ENCODE measurements around the gene NFIX. TPM values are rescaled to one million over a fixed set of nuclear protein-coding genes. Genes with fewer than 3 reads are reported as not detected.
A peak's percentile ranks its signal among the peaks of the same experiment; 100 is the strongest.
"Not testable (repeated sequence)": the region's sequence is repeated elsewhere in the genome, so short reads cannot be mapped to it uniquely, and the experiment has no call there.

The NFIX gene
- total and polyA plus RNA-seq, 9 of the 15 experiments (the other 6 are each of a cell fraction or from before 2014, with no cell fraction given) = 0.28 to 26.8 (median 5.4) TPM

DNA sequence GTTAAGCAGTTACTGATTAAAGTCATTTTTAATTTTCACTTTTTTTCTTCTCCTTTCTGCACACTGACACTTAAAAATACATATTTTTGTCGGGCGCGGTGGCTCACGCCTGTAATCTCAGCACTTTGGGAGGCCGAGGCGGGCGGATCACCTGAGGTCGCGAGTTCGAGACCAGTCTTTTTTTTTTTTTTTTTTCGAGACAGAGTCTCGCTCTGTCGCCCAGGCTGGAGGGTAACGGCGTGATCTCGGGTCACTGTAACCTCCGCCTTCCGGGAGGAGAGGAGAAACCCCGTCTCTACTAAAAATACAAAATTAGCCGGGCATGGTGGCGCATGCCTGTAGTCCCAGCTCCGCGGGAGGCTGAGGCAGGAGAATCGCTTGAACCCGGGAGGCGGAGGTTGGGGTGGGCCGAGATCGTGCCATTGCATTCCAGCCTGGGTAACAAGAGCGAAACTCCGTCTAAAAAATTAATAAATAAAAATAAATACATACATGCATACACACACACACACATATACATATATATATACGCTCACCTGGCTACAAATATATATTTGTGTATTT lies 37.8 kb upstream of the NFIX start (continued):
- TF ChIP-seq, protein P1, sequence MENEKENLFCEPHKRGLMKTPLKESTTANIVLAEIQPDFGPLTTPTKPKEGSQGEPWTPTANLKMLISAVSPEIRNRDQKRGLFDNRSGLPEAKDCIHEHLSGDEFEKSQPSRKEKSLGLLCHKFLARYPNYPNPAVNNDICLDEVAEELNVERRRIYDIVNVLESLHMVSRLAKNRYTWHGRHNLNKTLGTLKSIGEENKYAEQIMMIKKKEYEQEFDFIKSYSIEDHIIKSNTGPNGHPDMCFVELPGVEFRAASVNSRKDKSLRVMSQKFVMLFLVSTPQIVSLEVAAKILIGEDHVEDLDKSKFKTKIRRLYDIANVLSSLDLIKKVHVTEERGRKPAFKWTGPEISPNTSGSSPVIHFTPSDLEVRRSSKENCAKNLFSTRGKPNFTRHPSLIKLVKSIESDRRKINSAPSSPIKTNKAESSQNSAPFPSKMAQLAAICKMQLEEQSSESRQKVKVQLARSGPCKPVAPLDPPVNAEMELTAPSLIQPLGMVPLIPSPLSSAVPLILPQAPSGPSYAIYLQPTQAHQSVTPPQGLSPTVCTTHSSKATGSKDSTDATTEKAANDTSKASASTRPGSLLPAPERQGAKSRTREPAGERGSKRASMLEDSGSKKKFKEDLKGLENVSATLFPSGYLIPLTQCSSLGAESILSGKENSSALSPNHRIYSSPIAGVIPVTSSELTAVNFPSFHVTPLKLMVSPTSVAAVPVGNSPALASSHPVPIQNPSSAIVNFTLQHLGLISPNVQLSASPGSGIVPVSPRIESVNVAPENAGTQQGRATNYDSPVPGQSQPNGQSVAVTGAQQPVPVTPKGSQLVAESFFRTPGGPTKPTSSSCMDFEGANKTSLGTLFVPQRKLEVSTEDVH (IDR thresholded peaks at IDR 0.05; ENCODE audit: low read depth, partially characterized antibody) = peak; percentile 44
- 0 out of 4 replicates have a peak, but pooled peaks of 1 of the 2 experiments have one; percentile 3 for TF ChIP-seq NRF1 (conservative IDR thresholded peaks at IDR 0.05 in 1 of 2, IDR thresholded peaks at IDR 0.05 in 1 of 2)
- TF ChIP-seq POLR2A (conservative IDR thresholded peaks at IDR 0.05) = peak; percentile 72
- peak; percentile 47 for TF ChIP-seq ASH1L (IDR thresholded peaks at IDR 0.05; ENCODE audit: borderline replicate concordance, low read depth, partially characterized antibody)
- 0 out of 2 replicates have a peak, but pooled peaks have one; percentile 34 for TF ChIP-seq TOE1 (IDR thresholded peaks at IDR 0.05; ENCODE audit: borderline replicate concordance)
- TF ChIP-seq TOE1 (CRISPR knock-in tag; IDR thresholded peaks at IDR 0.05; ENCODE audit: borderline replicate concordance, low read depth) = not testable (repeated sequence)
- TF ChIP-seq, protein P2, sequence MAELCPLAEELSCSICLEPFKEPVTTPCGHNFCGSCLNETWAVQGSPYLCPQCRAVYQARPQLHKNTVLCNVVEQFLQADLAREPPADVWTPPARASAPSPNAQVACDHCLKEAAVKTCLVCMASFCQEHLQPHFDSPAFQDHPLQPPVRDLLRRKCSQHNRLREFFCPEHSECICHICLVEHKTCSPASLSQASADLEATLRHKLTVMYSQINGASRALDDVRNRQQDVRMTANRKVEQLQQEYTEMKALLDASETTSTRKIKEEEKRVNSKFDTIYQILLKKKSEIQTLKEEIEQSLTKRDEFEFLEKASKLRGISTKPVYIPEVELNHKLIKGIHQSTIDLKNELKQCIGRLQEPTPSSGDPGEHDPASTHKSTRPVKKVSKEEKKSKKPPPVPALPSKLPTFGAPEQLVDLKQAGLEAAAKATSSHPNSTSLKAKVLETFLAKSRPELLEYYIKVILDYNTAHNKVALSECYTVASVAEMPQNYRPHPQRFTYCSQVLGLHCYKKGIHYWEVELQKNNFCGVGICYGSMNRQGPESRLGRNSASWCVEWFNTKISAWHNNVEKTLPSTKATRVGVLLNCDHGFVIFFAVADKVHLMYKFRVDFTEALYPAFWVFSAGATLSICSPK (IDR thresholded peaks at IDR 0.05; ENCODE audit: borderline replicate concordance) = 0 out of 2 replicates have a peak, but pooled peaks have one; percentile 79
- TF ChIP-seq, protein P3, sequence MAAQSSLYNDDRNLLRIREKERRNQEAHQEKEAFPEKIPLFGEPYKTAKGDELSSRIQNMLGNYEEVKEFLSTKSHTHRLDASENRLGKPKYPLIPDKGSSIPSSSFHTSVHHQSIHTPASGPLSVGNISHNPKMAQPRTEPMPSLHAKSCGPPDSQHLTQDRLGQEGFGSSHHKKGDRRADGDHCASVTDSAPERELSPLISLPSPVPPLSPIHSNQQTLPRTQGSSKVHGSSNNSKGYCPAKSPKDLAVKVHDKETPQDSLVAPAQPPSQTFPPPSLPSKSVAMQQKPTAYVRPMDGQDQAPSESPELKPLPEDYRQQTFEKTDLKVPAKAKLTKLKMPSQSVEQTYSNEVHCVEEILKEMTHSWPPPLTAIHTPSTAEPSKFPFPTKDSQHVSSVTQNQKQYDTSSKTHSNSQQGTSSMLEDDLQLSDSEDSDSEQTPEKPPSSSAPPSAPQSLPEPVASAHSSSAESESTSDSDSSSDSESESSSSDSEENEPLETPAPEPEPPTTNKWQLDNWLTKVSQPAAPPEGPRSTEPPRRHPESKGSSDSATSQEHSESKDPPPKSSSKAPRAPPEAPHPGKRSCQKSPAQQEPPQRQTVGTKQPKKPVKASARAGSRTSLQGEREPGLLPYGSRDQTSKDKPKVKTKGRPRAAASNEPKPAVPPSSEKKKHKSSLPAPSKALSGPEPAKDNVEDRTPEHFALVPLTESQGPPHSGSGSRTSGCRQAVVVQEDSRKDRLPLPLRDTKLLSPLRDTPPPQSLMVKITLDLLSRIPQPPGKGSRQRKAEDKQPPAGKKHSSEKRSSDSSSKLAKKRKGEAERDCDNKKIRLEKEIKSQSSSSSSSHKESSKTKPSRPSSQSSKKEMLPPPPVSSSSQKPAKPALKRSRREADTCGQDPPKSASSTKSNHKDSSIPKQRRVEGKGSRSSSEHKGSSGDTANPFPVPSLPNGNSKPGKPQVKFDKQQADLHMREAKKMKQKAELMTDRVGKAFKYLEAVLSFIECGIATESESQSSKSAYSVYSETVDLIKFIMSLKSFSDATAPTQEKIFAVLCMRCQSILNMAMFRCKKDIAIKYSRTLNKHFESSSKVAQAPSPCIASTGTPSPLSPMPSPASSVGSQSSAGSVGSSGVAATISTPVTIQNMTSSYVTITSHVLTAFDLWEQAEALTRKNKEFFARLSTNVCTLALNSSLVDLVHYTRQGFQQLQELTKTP (IDR thresholded peaks at IDR 0.05; ENCODE audit: low read depth in 1 of 2, partially characterized antibody in 2 of 2) = peak in 1 of 2 experiments; percentile 62
- TF ChIP-seq DPF2 (IDR thresholded peaks at IDR 0.05) = peak; percentile 34; the same call in 1 of the 2 replicates
- TF ChIP-seq EGR1 (conservative IDR thresholded peaks at IDR 0.05) = 0 out of 2 replicates have a peak, but pooled peaks have one; percentile 1
- TF ChIP-seq ADNP (tag; IDR thresholded peaks at IDR 0.05) = peak; percentile 97
- TF ChIP-seq ARNT (IDR thresholded peaks at IDR 0.05) = 0 out of 4 replicates have a peak, but pooled peaks of 1 of the 2 experiments have one; percentile 32
- TF ChIP-seq, protein P4, sequence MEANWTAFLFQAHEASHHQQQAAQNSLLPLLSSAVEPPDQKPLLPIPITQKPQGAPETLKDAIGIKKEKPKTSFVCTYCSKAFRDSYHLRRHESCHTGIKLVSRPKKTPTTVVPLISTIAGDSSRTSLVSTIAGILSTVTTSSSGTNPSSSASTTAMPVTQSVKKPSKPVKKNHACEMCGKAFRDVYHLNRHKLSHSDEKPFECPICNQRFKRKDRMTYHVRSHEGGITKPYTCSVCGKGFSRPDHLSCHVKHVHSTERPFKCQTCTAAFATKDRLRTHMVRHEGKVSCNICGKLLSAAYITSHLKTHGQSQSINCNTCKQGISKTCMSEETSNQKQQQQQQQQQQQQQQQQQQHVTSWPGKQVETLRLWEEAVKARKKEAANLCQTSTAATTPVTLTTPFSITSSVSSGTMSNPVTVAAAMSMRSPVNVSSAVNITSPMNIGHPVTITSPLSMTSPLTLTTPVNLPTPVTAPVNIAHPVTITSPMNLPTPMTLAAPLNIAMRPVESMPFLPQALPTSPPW (CRISPR knock-in tag; IDR thresholded peaks at IDR 0.05) = 0 out of 2 replicates have a peak, but pooled peaks have one; percentile 43
- peak; percentile 69 to 71 for TF ChIP-seq KDM1A (IDR thresholded peaks at IDR 0.05)
- peak; percentile 24; the same call in 1 of the 2 replicates for TF ChIP-seq GABPA (tag; conservative IDR thresholded peaks at IDR 0.05; ENCODE audit: low read depth)
- 0 out of 2 replicates have a peak, but pooled peaks have one; percentile 10 for TF ChIP-seq GABPB1 (CRISPR knock-in tag; IDR thresholded peaks at IDR 0.05)
- TF ChIP-seq HDAC2 (IDR thresholded peaks at IDR 0.05) = peak; percentile 67; the same call in 1 of the 2 replicates
